Central memory CD8-positive, alpha-beta T cell (primary cell): Measurements from ENCODE around the gene HNRNPK.

ENCODE experiments used
- ATAC-seq: fragments of 150-1000 bp; cut with Tn5 transposase; replicated peaks from 2 replicates; pipeline ENCODE4 v1.10.0; 2022; ENCODE audit warnings: mild to moderate bottlenecking, moderate FRiP score, moderate number of reproducible peaks; ENCODE audit not compliant: poor library complexity, severe bottlenecking; ENCODE audit errors: extremely low read depth
- DNase-seq, 2 donors: peaks; one replicate each; pipeline ENCODE4 v3.0.0; 2021; ENCODE audit warnings: low spot score in 2 of 2
- H3K27ac Mint-ChIP-seq: one replicate; pipeline ENCODE4 v1.8.0; 2022; ENCODE audit warnings: low read depth, mild to moderate bottlenecking, moderate library complexity, mixed read lengths
- H3K27me3 Mint-ChIP-seq: one replicate; pipeline ENCODE4 v1.8.0; 2022; ENCODE audit warnings: mixed read lengths
- H3K36me3 Mint-ChIP-seq: one replicate; pipeline ENCODE4 v1.8.0; 2022; ENCODE audit warnings: mild to moderate bottlenecking, moderate library complexity, mixed read lengths; ENCODE audit not compliant: insufficient read depth
- H3K4me1 Mint-ChIP-seq: one replicate; pipeline ENCODE4 v1.8.0; 2022; ENCODE audit warnings: mixed read lengths
- H3K4me3 Mint-ChIP-seq: one replicate; pipeline ENCODE4 v1.8.0; 2022; ENCODE audit warnings: mild to moderate bottlenecking, moderate library complexity, mixed read lengths
- H3K9me3 Mint-ChIP-seq: one replicate; pipeline ENCODE4 v1.8.0; 2022; ENCODE audit warnings: mixed read lengths

The HNRNPK gene

GRCh38 chr9:83919111-83919510 lies 60.9 kb downstream of the HNRNPK start:
- no peak overlapping the region for H3K27ac Mint-ChIP-seq
- ATAC-seq (no peak), DNase-seq (no peak)
- no peaks in the 10 kb centered on the region for H3K9me3 Mint-ChIP-seq
- peaks cover 15% of the 10 kb centered on the region for H3K36me3 Mint-ChIP-seq
- H3K4me3 Mint-ChIP-seq, result no peak overlapping the region
- no peaks in the 10 kb centered on the region for H3K27me3 Mint-ChIP-seq
- H3K4me1 Mint-ChIP-seq, result peaks cover 20% of the 10 kb centered on the region
